Activated CD4-positive, CD25-positive, alpha-beta regulatory T cell treated with anti-CD3 and anti-CD28 coated beads, Interleukin-2, amount 50 U/mL, for 24 hours (primary cell): ENCODE data around the gene PFKL.
"Not testable (repeated sequence)": the region's sequence is repeated elsewhere in the genome, so short reads cannot be mapped to it uniquely, and the experiment has no call there.

ENCODE experiments used
- ATAC-seq, 2 donors: fragments of 150-1000 bp; cut with Tn5 transposase; one replicate each; pipeline ENCODE4 v1.10.0; 2021; ENCODE audit warnings: mild to moderate bottlenecking in 1 of 2, moderate library complexity in 1 of 2

The PFKL gene

DNA sequence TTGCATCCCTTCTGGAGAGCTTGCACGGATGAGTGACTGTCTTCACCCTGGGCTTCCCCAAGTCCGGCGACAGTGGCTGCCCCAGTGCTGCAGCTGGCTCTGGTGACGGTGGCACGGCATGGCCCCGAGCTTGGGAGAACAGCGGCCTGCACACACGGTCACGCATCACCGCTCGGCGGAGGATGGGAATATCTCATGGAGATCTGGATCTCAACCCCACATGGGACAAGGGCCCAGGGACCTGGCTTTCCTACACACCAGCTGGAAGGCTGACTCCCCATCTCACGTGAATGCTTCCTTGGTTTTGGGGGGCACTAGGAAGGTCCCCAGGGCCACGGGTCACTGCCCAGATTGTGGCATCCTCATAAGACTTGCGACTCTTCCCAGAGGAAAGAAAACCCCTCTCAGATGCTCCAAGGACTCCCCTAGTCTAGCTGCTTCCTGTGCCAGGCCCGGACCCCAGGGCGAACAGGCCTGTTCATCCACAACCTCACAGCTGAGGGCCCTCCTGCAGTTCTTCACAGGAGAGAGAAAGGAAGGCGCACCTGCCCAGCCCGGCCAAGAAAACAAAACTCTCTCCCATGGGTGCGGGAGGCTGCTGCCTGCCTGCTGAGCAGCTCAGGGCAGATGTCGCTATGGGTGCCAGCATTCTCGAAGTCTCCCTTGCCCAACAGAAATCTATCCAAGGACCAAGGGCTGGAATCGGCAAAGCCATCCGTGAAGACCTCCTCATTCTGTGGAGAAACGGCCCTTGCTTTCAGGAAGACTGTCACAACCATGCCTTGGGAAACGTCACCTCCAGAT, 29.4 kb downstream of the PFKL start:
- no peak for ATAC-seq

GRCh38 chr21:44329971-44330681, 30.3 kb downstream of the PFKL start:
- no peak for ATAC-seq

GRCh38 chr21:44330698-44331097, 30.8 kb downstream of the PFKL start:
- ATAC-seq = no peak

GRCh38 chr21:44331209-44331608, 31.4 kb downstream of the PFKL start:
- no peak for ATAC-seq

GRCh38 chr21:44331650-44332307, 31.9 kb downstream of the PFKL start:
- ATAC-seq = no peak

GRCh38 chr21:44332383-44332782, 32.5 kb downstream of the PFKL start:
- ATAC-seq = no peak

GRCh38 chr21:44332965-44333364, 33.1 kb downstream of the PFKL start:
- no peak for ATAC-seq

- no peak for ATAC-seq
Observed at GRCh38 chr21:44333509-44334328, 33.9 kb downstream of the PFKL start.

DNA sequence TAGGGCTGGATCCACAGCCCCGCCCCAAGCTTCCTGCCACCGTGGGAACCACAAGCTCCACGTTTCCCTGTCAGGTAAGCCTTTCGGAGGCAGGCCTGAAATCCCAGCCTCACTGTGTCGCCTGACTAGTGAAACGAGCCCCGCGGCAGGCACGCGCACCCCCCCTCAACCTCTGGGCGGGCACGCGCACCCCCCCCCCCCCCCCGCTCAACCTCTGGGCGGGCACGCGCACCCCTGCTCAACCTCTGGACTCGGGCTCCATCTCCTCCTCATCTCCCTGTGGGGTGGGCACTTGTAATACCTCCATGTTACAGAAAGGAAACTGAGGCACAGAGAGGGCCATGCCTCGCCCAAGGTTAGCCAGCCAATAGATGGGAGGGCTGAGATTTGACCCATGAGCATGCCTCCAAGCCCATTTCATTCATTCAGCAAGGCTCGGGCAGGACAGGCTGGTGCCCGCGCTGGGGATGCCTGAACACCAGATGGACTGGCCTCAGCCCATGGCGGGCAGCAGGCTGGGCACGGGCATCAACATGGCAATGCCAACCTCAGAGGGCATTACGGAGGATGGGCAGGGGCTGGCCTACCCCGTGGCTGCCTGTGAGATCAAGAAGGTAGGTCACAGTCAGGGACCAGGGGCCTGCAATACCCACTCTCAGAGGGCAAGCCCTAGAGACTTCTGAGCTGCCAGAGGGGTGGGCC, 34.6 kb downstream of the PFKL start:
- ATAC-seq = no peak

GRCh38 chr21:44335266-44336059, 35.6 kb downstream of the PFKL start:
- ATAC-seq = no peak

GRCh38 chr21:44337449-44337848, 37.6 kb downstream of the PFKL start:
- ATAC-seq = no peak

GRCh38 chr21:44337941-44338895, 38.4 kb downstream of the PFKL start:
- no peak for ATAC-seq

GRCh38 chr21:44338971-44339910, 39.4 kb downstream of the PFKL start, which contains the start of gene CFAP410:
CFAP410 (minus strand) TSS chr21:44339390; CDS start chr21:44339194, 196 bp downstream.
- ATAC-seq = peak; percentile 91 to 94

DNA sequence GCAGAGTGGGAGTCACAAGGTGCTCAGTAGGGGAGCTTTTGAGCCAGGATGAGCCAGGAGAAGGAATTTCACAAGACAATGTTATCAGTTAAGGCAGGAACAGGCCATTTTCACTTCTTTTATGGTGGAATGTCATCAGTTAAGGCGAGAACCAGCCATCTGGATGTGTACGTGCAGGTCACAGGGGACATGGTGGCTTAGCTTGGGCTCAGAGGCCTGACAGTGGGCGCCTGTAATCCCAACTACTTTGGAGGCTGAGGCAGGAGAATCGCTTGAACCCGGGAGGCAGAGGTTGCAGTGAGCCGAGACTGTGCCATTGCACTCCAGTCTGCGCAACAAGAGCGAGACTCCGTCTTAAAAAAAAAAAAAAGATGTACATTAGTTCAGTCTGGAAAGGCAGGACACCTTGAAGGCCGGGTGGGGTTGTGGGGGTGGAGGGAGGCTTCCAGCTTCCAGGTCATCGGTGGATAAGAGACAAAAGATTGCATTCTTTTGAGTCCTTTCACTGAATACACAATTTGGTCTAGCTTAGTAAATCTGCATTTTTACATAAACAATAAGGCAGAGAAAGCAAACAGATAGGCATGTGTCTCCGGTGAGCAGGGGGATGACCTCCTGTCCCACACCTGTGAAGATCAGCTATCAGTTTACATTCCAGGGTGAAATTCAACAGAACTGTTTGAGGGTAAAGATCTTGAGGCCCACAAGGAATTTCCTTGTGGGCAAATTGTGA, 42.0 kb downstream of the PFKL start:
- ATAC-seq = not testable (repeated sequence)

GRCh38 chr21:44342981-44343380, 43.1 kb downstream of the PFKL start:
- ATAC-seq = not testable (repeated sequence)

GRCh38 chr21:44344541-44345183, 44.8 kb downstream of the PFKL start:
- no peak for ATAC-seq

- ATAC-seq = no peak
Observed at GRCh38 chr21:44345495-44345894, 45.6 kb downstream of the PFKL start.
